Anterior cingulate cortex (tissue), 58 donors: ENCODE data around the gene PRRC2B.
"Not testable (repeated sequence)": the region's sequence is repeated elsewhere in the genome, so short reads cannot be mapped to it uniquely, and the experiment has no call there.

Source experiments
- DNase-seq, 58 donors: peaks; one replicate each; lab custom pipeline; 2025; lab: John Stamatoyannopoulos, UW

The PRRC2B gene

DNA sequence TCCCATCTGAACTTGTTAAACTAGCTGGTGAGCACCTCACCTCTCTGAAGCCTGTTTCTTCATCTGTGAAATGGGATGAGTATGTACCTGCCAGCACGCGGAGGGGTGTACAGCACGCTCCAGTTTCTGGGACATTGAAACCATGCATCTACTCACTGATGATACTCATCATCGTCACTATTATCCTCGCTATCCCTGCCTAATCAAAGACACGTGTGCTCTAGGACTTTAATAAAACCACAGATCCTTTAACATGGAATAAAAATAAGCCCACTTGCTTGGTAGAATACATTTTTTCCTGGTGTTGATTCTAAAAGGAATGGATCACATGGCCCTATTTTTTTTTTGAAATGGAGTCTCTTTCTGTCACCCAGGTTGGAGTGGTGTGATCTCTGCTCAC lies 71.5 kb downstream of the PRRC2B start:
- no peak for DNase-seq

DNA sequence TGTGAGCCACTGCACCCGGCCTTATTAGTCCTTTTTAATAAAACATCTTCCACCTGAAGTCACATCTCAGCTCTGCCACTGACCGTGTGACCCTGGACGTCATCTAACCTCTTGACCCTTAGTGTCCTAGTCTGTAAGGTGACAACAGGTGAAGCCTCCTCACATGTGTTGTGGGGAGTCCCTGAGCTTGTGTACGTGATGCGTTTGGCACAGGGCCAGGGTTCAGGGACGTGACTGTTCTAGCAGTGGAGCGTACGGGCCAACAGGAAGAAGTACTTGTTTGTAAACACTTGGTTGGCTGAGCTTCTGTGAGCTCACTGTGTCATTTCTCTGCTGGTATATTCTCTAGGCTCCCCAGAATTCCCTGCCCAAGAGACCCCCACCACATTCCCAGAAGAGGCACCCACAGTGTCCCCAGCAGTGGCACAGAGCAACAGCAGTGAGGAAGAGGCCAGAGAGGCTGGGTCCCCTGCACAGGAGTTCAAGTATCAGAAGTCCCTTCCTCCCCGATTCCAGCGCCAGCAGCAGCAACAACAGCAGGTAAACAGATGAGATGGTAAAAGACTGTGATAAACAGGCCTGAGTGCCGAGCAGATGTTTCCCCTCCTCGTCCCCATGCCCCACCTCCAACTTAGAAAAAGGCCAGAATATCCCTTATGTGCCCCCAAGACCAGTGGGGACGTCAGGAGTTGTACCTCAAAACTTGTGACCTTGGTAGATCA lies 73.5 kb downstream of the PRRC2B start:
- peak in 1 of 58 donors; percentile 32 for DNase-seq

- DNase-seq: no peak
Measured at GRCh38 chr9:131468031-131468430, 74.1 kb downstream of the PRRC2B start.

GRCh38 chr9:131469356-131469755 lies 75.5 kb downstream of the PRRC2B start:
- DNase-seq: no peak

DNA sequence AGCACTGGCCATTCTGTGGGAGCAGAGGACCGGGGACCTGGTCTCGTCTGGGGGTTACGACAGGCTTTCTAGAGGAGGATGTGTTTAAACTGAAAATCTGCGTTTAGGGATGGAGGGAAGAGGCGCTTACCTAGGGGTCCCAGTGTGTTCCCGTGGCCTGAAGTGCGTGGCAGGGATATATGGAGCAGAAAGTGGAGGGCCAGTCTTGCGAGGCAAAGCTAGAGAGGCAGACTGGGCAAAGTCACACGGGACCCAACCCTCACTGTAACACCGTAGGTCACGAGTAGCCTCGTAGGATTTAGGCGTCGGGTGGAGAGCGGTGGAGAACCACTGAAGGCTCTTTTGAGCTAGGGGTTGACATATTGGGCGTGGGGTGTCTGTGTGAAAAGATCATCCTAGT lies 76.1 kb downstream of the PRRC2B start:
- DNase-seq: no peak

- no peak for DNase-seq
Measured at GRCh38 chr9:131470581-131470991, 76.7 kb downstream of the PRRC2B start.

DNA sequence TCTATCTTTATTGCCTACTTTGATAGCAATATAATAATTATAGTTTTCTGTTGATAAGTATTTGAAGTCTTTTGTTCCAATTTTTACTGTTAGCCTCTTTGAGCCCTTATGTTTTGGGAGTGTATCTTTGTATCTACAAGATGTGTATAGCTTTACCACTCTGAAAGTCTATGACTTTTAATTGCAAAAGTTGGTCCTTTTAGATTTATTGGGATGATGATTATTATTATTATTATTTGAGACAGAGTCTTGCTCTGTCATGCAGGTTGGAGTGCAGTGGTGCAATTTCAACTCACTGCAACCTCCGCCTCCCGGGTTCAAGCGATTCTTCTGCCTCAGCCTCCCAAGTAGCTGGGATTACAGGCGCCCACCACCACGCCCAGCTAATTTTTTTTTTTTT lies 78.2 kb downstream of the PRRC2B start:
- DNase-seq: not testable (repeated sequence)

DNA sequence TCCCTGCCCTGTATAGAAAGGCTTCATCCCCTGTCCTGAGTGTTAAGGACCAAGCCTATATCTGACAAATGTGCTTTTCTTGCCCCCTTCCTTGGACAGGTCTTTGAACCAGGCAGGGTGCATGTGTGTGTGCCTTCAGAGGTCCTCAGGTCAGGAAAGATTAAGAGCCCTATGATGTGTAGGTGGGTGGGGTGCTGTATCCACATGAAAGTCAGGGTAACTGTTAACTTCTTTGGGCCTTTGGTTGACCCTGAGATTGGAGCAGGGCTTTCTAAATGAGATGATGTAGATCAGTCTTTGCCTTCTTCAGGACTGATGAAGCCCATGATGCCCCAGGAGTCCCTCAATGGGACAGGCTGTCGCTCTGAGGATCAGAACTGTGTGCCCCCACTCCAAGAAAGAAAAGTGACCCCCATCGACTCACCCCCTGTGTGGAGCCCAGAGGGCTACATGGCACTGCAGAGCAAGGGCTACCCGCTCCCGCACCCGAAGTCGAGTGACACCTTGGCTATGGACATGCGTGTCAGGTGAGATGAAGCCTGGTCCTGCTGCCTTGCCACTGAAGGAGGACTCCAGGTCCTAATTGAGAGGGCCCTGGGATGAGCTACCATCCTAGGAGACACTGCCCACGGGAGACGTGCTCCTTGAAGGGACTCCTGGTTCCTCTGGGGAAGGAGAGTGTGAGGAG lies 79.5 kb downstream of the PRRC2B start:
- DNase-seq: no peak

- DNase-seq: no peak
Measured at GRCh38 chr9:131473891-131474290, 80.0 kb downstream of the PRRC2B start.

DNA sequence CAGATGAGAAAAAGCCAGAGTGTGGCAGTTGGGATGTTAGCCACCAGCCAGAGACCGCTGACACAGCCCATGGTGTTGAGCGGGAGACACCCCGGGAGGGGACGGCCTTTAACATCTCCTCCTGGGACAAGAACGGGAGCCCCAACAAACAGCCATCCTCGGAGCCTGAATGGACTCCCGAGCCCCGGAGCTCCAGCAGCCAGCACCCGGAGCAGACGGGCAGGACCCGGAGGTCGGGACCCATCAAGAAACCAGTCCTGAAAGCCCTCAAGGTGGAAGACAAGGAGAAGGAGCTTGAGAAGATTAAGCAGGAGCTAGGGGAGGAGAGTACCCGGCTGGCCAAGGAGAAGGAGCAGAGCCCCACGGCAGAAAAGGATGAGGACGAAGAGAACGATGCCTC lies 80.8 kb downstream of the PRRC2B start:
- DNase-seq: no peak

GRCh38 chr9:131475111-131475955 lies 81.4 kb downstream of the PRRC2B start:
- peak in 1 of 58 donors; percentile 36 for DNase-seq

- peak in 1 of 58 donors; percentile 13 for DNase-seq
Measured at GRCh38 chr9:131475956-131476776, 82.3 kb downstream of the PRRC2B start.

DNA sequence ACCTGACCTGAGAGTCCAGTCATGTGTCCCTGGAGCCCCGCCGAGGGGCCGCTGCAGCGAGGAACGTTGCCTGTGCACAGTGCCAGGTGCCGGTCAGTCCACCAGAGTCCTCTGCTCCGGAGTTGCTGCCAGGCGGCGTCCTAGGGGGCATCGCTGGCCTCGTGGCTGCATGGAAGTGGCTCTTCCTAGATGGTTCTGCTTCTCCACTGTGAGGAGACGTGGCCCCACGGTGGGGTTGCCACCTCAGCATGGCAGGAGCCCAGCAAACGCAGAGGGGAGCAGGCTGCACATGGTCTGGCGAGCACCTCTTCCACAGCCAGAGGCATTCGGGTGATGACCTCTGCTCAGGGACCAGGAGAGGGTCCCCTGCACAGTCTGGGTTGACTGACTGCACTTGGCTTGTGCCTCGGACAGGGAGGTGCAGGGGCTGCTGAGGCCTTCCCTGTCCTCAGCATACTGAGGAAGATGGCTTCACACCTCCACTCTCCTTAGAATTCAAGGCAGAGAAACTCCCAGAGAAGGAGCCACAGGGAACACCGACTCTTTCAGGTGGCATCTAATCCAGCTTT lies 83.0 kb downstream of the PRRC2B start:
- DNase-seq: peak in 4 of 58 donors; percentile 13 to 28 (median 18)

DNA sequence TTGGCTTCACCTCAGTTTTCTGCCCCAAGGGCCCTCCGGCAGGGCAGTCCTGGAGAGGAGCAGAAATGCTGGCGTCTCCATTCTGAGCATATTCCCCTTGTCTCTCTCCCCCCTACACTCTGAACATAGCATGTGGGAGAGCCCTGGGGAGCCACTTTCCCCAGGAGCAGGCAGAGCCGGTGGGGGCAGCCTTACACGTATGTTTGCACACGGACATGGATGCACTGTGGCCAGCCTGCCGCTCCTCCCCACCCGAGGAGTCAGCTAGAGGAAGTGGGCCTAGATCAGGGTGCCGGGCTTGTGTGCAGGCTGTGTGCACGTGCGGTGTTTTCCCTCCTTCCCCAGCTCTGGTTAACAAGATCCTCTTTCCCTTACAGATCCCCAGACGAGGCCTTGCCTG lies 83.5 kb downstream of the PRRC2B start:
- no peak for DNase-seq

DNA sequence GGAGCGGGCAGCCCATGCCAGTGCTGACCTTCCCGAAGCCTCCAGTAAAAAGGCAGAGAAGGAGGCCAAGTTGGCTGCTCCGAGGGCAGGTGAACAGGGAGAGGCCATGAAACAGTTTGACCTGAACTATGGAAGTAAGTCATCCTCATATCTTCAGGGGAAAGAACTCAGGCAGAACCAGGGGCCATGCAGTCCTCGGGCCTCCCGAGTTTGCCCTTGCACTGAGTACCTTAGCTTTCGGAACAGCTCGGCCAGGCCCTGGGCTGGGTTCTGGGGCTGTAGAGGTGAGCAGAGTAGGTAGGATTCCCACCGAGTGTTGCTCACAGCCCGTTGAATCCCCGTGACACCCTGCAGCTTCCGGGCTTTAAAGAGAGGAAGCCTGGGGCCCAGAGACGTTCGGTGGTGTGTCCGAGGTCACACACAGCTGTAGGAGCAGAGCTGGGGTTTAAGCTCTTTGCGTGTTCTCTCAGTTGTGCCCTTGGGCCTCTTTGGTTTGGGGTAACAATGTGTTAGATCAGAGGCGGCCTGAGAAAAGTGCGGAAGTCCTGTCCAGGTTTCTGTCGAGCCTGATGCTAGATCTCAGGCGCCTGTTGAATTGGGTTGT lies 84.0 kb downstream of the PRRC2B start:
- no peak for DNase-seq

DNA sequence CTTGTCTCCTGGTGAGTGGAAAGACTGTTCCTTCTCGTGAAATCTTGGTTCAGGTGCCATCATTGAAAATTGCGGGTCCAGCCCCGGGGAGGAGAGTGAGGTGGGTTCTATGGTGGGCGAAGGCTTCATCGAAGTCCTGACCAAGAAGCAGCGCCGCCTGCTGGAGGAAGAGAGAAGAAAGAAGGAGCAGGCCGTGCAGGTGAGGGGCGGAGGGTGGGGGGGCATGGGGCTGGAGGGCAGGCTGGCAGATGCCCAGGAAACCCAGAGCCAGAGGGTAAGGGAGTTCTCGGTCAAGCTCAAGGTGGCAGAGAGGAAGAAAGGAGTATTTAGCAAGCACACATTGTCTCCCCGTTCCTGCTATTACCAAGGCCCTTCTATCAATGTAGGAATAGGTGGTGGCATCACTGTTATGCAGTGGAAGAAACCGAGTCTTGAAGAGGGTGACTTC lies 84.6 kb downstream of the PRRC2B start:
- peak in 4 of 58 donors; percentile 15 to 58 (median 18) for DNase-seq

DNA sequence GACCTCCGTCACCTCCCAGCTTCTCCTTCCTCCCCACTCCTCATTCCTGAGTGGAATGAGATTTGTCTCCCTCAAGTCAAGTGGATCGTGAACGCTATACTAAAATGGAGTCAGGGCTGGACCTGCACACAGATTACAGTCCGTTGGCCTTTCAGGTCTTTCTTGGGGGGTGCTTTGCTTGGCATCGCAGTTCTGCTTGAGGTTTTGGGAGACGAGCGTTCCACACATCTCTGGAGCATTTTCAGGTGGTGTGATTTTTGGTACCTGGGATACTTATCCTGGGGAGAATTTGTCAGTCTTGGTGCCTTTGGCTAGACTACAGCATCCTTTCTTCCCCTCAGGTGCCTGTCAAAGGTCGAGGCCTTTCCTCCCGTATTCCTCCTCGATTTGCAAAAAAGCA lies 85.0 kb downstream of the PRRC2B start:
- no peak for DNase-seq

- no peak for DNase-seq
Measured at GRCh38 chr9:131480258-131480657, 86.4 kb downstream of the PRRC2B start.
